Measurements from ENCODE around the gene KCNIP3.

DNA sequence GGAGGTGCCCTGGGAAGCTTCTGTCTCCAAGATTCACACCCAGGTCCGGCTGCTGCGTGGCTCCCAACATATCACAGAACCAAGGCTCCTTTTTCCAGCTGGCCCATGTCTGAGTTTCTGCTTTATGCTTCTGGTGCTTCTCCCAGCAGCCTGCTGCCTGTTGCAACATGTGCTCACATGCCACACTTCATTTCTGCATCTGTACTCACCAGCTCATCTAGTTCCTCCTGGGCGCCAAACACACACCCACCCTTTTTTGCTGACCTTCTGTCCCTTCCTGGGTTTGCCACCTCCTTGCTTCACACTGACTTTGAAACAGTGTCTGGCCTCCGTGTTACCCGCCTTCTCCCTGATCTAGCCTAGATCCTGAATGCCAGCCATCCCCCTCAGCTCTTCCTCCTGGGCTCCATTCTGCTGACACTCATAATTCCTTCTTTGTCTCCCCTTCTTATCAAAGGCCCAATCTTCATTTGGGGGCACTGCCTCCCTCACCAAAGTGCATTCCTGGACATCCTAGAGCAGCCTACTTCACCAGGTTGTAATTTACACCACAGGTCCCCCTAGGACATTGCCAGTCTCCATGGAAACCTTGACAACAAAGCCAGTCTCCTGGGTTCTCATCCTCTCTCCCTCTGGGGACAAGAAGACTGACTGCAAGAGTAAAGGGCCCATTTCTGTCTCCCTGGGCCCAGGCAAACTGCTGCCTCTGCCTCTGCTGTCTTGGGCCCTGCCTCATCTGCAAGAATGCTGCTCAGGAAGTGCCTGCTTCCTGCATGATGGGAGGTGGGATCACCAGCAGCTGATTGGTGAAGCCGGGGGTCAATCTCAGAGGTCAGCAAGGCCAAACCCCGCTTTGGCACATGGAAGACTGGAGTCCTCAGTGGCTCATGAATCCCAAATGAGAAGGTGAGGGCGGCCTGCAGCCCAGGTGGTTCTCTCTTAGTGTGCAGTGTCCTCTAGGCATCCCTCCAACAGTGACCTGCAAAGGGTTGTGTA, 36.8 kb upstream of the KCNIP3 start:
- no peak for TF ChIP-seq CTCF (IDR thresholded peaks at IDR 0.05; ENCODE audit: insufficient read depth, low read depth, low read length)
- no peak for TF ChIP-seq EZH2 (IDR thresholded peaks at IDR 0.05; ENCODE audit: insufficient read depth, low read length)

All from astrocyte (in vitro differentiated cells and primary cell).